Peyer's patch (tissue), 4 donors: ENCODE measurements around the gene ARAF.

Source experiments
- CTCF ChIP-seq, 6 experiments: fragments of 450-650 bp in 4 of 6; fragments of 200-600 bp in 2 of 6; sonication (generic) in 1 of 6; IDR thresholded peaks; one replicate each; pipeline ENCODE4 v1.5.1; 2017 to 2019; ENCODE audit warnings: antibody characterized with exemption in 6 of 6, mild to moderate bottlenecking in 3 of 6, moderate library complexity in 1 of 6
- POLR2A ChIP-seq, 2 donors: fragments of 450-650 bp; IDR thresholded peaks; one replicate each; pipeline ENCODE4 v1.5.1; 2017; ENCODE audit warnings: antibody characterized with exemption in 2 of 2, mild to moderate bottlenecking in 2 of 2, moderate library complexity in 2 of 2

GRCh38 chrX:47583240-47583861, 22.3 kb downstream of the ARAF start:
- no peak for TF ChIP-seq CTCF (IDR thresholded peaks at IDR 0.05)
- no peak for TF ChIP-seq POLR2A (IDR thresholded peaks at IDR 0.05)
